NOMO-1 treated with dmso at 0.1 percent for 144 hours (cell line): ENCODE results near the gene B4GALT2.

ENCODE experiments used
- DNase-seq: peaks from one replicate; lab custom pipeline; 2025; ENCODE audit not compliant: unreplicated experiment; lab: John Stamatoyannopoulos, UW

Gene B4GALT2

DNA sequence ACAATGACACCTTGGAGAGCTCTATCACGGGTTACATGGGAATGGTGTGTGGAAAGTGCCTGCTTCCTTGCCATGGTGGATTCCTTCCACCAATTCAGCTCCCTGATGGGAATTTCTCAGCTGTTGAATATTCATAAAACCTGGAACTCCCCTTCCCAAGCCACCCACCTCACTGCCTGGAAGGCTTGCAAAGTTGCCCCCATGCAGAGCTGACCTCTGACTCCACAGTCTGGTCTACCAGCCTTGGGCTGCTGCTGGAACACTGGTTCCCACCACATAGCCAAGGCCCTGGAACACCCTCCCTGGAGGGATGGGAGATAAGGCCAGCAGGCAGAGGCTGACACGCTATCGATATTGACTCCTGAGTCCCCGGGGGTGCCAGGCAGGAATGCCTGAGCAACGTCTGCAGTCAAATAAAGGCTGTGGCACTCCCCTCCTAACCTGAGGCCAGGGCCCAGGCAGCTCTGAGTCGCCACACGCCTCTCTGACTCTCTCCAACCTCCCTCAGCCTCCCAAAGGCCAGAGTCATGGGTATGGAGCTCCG is 21.2 kb downstream of the B4GALT2 start:
- no peak for DNase-seq

DNA sequence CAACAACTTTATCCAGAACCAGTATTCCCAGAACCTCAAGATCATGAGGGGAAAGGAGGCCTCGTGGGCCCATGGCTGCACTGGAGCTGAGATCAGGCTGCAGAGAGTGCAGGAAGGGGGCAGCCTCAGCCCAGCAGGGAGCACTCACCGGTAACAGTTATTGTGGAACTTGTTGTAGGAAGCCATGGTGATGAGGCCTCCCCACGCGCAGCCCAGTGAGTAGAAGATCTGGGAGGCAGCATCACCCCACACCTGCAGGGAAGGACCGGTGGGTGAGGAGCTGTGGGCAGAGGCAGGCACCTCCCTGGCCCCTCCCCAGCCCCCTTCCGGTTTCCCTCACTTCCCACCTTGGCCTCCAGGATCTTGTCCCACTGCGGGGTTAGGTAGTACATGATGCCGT is 23.2 kb downstream of the B4GALT2 start:
- no peak for DNase-seq

- no peak for DNase-seq
Measured at GRCh38 chr1:44002606-44003157, 23.7 kb downstream of the B4GALT2 start.

DNA sequence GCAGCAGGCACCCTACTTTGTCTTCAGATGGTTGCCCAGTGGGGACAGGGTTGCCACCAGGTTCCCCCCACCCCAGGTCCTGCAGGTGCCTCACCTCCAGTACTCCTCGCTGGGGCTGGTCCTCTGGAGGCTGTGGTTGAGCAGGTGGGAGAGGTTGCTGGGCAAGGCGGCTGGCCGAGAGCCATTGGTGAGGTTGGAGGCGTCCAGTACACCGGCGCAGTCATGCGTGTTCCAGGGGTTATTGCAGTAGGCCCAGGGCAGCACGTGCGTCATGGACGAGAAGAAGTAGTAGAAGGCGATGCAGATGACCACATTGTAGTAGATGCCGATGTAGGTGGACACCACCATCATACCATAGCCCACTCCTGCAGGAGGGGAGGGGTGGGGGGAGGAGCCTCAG is 29.2 kb downstream of the B4GALT2 start:
- DNase-seq = no peak

- no peak for DNase-seq
Measured at GRCh38 chr1:44010935-44011471, 32.0 kb downstream of the B4GALT2 start.

- DNase-seq = no peak
Measured at GRCh38 chr1:44012404-44012803, 33.4 kb downstream of the B4GALT2 start.

DNA sequence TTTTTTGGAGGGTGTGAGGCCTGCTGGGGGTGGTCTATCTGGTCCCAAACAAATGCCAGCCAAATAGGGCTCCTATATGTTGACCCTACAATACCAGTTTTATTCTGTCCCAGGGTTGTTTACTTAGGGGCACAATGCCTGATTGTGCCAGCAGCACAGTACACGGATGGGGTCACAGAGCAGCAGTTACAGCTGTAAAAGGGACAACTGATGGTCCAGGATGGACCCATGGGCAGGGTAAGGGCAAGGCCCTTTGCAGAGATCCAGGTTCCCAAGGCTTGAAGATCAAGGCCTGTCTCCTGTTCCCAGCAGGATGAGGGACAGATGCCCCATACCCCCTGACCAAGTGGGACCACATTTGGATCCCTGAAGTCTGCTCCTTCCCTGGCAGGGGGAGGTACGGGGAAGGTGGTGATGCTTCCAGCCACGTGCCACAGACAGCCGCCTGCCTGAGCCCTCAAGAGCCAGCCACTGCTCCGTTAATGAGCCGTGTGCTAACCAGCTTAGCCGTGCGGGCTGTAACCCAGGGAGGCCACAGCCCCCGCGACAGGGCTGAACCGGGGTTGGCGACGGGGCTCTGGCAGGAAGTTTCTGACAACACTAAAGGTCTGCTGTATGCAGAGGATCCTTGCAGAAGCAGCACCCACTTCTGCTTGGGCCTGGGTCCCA is 34.1 kb downstream of the B4GALT2 start:
- DNase-seq = no peak

DNA sequence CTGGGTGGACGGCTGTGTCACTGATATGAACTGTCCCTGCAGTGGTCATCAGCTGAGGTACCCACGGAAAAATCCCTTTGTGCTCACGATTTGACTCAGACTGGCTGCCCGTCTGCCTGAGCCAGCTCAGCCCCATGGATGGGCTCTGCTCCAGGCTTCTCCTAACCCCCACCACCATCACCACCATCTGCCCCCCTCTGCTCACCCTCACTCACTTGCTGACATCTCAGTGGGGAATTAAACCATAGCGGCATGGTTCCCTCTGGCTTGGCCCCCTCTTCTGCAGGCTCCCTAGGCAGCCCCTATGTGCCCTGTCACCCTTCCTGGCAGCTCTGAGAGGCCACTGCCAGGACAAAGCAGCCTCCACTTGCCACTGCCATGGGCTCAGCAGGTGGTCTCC is 34.9 kb downstream of the B4GALT2 start:
- no peak for DNase-seq

DNA sequence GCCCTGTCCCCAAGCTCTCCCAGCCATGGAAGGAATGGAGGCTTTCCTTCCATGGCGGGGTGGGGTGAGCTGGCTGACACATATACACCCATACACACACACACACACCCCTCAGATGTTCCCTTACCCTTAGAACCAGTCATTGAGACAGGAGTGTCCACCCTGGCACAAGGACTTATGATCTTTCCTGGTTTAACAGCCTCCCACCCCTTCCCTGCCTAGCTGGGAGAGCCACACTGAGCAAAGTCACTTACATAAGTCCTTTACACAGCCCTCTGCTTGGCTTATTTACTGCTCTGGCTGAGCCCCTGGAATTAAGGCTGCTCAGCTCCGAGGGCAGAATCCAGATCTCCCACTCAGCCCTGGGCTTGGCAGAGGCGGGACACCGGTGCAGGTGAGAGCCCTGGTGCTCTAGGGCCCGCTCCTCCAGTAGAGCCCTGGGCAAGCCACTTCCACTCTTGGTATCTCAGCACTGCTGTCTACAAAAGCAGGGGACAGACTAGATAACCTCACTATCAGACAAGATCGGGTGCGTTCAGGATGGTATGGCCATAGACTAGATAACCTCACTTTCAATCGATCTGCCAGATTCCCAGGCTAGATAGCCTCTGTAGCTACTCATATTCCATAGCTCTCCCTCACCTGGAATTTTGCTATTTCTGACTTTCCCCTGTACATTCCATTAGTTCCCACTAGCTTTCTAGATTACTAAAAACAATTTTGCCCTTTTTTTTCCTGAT is 35.5 kb downstream of the B4GALT2 start:
- no peak for DNase-seq

- no peak for DNase-seq
Measured at GRCh38 chr1:44015206-44015605, 36.2 kb downstream of the B4GALT2 start.

DNA sequence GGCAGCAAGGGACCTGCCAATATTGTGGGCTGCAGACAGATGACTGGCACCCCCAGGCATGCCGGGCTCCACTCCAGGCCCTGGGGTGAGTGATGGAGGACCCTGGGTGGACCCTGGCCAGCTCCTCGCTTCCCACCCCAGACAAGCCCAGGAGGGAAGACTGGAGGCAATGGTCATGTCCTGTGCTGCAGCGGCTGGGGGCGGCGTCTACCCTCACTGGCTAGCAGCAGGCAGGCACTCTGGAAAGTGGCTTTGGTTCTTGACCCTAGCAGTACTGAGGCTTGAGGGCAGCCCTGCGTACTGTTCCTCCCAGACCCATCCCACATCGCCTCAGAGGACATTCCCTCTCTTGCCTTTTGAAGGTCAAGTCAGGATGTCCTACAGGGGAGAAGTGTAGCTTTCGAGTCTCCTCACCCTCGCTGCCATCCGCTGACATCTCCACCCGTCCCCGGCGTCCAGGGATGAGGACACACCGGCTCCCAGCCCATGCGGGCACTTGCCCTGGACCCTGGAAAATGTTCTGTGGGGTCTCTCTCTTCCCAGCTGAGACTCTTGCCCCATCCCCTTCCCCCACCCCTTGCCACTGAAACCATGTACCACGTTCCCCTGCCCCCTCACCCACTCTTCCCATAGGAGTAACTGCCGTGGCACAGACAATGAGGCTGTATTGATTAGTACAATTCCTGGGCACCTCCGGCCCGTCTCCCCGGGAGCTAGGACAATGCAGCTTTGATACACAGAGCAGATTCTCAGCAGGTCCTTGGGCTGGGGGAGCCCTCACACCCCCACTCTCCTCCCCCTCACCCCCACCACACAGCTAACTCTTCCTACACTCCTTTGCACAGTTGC is 37.3 kb downstream of the B4GALT2 start:
- no peak for DNase-seq

DNA sequence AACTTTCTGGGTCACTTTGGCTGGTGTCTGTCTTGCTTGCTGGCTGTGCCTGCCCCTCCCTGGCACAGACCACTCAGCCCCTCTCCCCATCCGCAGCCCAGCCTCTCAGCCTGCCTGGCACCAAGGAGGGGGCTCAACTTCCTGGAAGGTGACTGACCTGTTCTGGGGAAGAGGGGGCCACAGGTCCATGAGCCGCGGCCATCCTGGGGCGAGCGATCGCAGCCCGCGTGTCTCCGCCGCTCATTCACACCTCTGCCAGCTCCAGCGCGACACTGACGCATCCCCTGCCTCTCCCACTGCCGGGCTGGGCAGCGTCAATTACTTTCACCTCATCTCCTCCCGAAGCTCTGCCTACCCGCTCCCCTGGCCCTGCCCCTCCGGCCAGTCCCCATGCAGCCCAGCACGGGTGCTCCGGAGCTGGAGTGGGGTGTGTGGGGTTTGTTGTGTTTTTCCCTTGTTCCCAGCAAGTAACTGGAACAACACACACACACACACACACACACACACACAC is 37.9 kb downstream of the B4GALT2 start:
- no peak for DNase-seq

DNA sequence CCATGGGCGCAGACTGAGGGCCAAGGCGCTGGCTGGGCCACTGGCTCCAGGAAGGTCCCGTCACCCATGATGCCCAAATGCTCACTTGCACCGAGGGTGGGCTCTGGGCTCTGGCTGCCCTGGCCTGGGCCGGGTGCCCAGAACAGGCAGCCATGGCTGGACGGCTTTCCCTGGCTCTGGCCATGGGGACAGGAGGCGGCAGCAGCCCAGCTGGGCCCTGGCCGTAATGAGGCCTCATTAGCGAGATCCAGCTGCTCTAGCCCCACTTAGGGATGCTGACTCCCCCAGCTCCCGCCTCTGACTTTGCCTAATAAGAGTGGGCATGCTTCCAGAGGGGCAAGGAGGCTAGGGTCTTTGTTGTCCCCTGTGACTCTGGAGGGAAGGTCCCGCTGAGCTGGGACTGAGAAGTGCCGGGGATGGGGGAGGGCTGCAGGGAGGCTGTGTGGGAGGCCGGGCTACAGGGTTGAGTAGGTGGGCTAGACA is 40.5 kb downstream of the B4GALT2 start:
- DNase-seq = no peak

DNA sequence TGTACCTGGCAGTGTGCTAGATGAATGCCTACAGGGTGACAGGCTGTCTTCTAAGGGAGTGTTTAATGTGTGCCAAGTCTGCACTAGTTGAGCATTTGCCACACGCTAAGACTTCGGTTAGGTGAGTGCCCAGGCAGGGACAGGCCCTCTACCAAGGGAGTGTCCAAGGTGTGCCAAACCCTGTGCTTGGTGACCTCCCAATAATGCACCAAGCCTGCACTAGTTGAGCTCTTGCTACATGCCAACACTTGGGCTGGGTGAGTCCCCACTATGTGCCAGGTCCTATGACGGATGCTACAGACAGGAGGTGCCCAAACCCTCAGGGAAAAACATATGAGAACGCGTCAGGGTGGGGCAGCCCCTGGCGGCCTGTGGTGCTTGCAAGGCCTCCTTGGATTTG is 41.5 kb downstream of the B4GALT2 start:
- no peak for DNase-seq

DNA sequence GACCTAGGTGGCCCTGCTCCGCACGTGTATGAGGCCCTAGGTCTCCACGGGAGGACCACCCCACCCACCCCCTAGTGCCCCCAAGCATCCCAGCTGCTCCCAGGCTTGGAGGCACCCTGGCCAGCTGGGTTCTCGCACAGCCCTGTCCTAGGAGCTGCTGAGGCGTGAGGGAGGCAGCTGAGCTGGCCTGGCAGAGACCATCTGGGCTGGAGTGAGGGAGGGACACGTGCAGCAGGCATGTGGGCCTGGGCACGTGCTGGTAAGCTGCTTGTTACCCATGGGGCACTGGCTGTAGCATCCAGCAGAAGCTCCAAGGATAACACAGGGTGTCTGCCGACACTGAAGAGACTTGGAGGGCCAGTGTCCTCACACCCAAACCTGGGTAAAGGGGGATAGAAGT is 42.1 kb downstream of the B4GALT2 start:
- DNase-seq = no peak

- no peak for DNase-seq
Measured at GRCh38 chr1:44021581-44022321, 42.7 kb downstream of the B4GALT2 start.

DNA sequence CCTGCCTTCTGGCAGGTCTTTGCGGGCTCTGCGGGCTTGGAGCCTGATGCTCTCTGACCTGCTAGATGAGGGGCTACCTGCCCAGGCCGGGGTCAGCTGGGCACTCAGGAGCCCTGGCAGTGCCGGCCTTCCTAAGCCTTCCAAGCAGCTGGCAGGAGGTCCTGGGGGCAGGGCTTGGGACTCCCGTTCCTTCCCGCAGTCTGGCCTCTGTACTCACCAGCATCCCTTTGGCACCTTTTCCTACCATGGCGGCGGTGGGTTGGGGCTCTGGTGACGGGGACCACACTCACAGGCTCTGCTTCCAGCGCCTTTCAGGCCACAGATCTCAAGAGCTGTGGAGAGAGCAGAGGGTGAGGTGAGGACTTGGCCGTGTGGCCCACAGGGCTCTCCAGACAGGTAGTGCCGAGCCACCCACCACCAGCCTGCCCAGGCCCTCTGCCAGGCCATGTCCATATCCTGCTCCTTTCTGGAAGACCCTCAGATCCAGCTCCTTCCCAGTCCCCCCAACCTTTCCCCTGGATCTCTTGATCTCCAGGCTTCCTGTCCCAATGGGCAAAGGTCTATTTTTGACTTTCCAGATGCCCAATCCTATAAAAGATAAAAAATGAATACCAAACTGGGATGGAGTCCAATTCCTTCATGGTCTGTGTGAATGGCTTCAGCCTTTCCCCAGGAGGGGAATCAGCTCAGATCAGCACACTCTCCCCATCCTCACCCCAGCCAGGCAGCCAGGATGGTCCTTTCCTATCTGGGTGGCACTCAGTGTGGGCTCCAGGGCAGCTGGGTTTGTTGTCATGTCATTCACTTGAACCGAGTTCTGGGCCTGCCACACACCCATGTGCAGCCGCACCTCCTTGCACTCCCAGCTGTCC is 45.3 kb downstream of the B4GALT2 start:
- no peak for DNase-seq

DNA sequence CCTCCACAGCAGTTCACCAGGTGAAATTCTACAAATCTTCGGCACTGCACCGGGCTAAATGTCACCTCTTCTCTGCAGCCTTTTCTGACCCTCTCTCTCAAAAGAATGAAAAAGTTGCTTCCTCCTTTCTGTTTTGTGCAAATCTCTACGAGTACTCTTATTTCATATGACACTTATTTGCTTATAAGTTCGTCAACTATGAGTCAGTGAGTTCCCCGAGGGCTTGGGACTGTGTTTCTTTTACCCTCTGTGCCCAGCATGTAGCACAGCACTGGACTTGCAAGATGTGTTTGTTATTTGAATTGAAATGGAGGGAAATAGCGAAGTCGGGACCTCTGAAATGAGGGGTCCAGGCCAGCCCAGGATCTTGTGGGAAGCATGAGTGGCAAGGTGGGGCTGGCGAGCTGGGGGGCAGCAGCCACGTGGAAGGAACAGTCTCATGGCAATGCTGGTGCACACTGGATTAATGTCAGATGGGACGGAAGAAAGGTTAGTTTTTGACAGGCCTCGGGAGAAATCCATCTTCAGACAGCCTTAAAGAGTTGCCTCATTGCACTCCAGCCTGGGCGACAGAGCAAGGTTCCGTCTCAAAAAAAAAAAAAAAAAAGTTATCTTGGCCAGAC is 46.0 kb downstream of the B4GALT2 start:
- no peak for DNase-seq

DNA sequence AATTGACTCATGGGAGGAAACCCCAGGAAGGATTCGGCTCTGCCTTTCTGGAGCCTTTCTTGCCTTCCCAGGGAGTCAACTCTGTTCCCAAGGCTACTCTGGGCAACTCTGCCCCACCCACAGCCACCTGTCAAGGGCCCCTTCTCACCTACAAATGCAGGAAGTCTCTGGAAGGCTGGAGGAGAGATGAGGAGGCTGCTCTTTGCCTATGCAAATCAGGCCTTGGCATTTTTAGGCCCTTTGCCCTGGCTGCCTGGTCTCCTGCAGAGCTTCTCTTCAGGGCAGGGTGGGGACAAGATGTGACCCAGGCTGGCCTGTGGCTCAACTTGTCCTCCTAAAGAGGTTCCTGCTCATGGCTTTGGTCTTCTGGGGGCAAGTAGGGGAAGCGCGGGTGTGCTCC is 46.8 kb downstream of the B4GALT2 start:
- no peak for DNase-seq
